Measurements from ENCODE around the gene TMEM30B. TPM values are rescaled to one million over a fixed set of nuclear protein-coding genes. Genes with fewer than 3 reads are reported as not detected.

Gene TMEM30B
- total RNA-seq, 2 donors from 2014 or later = 57.1 to 98.5 TPM

- H3K4me1 ChIP-seq (replicated peaks) = no peaks in the 10 kb centered on the region
- H3K36me3 ChIP-seq = no peaks in the 10 kb centered on the region
- H3K27me3 ChIP-seq (replicated peaks; ENCODE audit: insufficient read depth) = no peaks in the 10 kb centered on the region
- H3K27ac ChIP-seq = no peak overlapping the region
- no peaks in the 10 kb centered on the region for H3K9me3 ChIP-seq
- 24% methylated on average over 1 of the region's 1 CpG for WGBS
- intact Hi-C loops (cut with DNase I) = no loop called here
- H3K4me3 ChIP-seq = no peak overlapping the region
- DNase-seq (ENCODE audit: low spot score) = no peak
- TF ChIP-seq POLR2AphosphoS5 (IDR thresholded peaks at IDR 0.05) = no peak
- no peak for TF ChIP-seq CTCF (IDR thresholded peaks at IDR 0.05)
- TF ChIP-seq POLR2A (IDR thresholded peaks at IDR 0.05) = no peak
These were observed 3.9 kb downstream of the TMEM30B start for GRCh38 chr14:61277232-61277631.

GRCh38 chr14:61271552-61271951 lies 9.6 kb downstream of the TMEM30B start:
- intact Hi-C loops (cut with DNase I) = no loop called here

GRCh38 chr14:61270714-61271113 lies 10.4 kb downstream of the TMEM30B start:
- H3K27me3 ChIP-seq (replicated peaks; ENCODE audit: insufficient read depth) = no peaks in the 10 kb centered on the region
- no peak for DNase-seq (ENCODE audit: low spot score)
- no peak overlapping the region for H3K4me3 ChIP-seq
- no peaks in the 10 kb centered on the region for H3K4me1 ChIP-seq (replicated peaks)
- no peaks in the 10 kb centered on the region for H3K36me3 ChIP-seq
- no peak for TF ChIP-seq POLR2AphosphoS5 (IDR thresholded peaks at IDR 0.05)
- no peak for TF ChIP-seq CTCF (IDR thresholded peaks at IDR 0.05)
- no peak for TF ChIP-seq POLR2A (IDR thresholded peaks at IDR 0.05)
- intact Hi-C loops (cut with DNase I) = no loop called here
- no peaks in the 10 kb centered on the region for H3K9me3 ChIP-seq
- no peak overlapping the region for H3K27ac ChIP-seq
- whole genome bisulfite sequencing = 62% methylated on average over 4 of the region's 4 CpGs

More at GRCh38 chr14:61271552-61271951, 9.6 kb downstream of the TMEM30B start:
- H3K27ac ChIP-seq = no peak overlapping the region
- 97% methylated on average over 2 of the region's 2 CpGs for WGBS
- TF ChIP-seq POLR2AphosphoS5 (IDR thresholded peaks at IDR 0.05) = no peak
- no peak for TF ChIP-seq CTCF (IDR thresholded peaks at IDR 0.05)
- no peak for TF ChIP-seq POLR2A (IDR thresholded peaks at IDR 0.05)
- H3K4me1 ChIP-seq (replicated peaks) = no peaks in the 10 kb centered on the region
- no peaks in the 10 kb centered on the region for H3K27me3 ChIP-seq (replicated peaks; ENCODE audit: insufficient read depth)
- no peaks in the 10 kb centered on the region for H3K36me3 ChIP-seq
- DNase-seq (ENCODE audit: low spot score) = no peak
- no peaks in the 10 kb centered on the region for H3K9me3 ChIP-seq
- no peak overlapping the region for H3K4me3 ChIP-seq

GRCh38 chr14:61269321-61270083 lies 11.6 kb downstream of the TMEM30B start:
- peak; percentile 82 for DNase-seq (ENCODE audit: low spot score)
- no peaks in the 10 kb centered on the region for H3K9me3 ChIP-seq
- TF ChIP-seq CTCF (IDR thresholded peaks at IDR 0.05) = peak; percentile 61 to 83 (median 77)
- TF ChIP-seq POLR2AphosphoS5 (IDR thresholded peaks at IDR 0.05) = peak; percentile 68
- TF ChIP-seq POLR2A (IDR thresholded peaks at IDR 0.05) = no peak
- peak overlapping the region; percentile 22 to 23 for H3K4me3 ChIP-seq
- 7% methylated on average over 21 of the region's 21 CpGs for WGBS
- H3K36me3 ChIP-seq = no peaks in the 10 kb centered on the region
- no peaks in the 10 kb centered on the region for H3K4me1 ChIP-seq (replicated peaks)
- no peaks in the 10 kb centered on the region for H3K27me3 ChIP-seq (replicated peaks; ENCODE audit: insufficient read depth)
- H3K27ac ChIP-seq = peak overlapping the region in 1 of 2 donors; percentile 53
- intact Hi-C loops (cut with DNase I) = no loop called here

- Histone ChIP-seq H3K4me1 (replicated peaks) (no peaks in the 10 kb centered on the region), H3K27ac (no peak overlapping the region), H3K4me3 (no peak overlapping the region), H3K9me3 (no peaks in the 10 kb centered on the region), H3K27me3 (replicated peaks; ENCODE audit: insufficient read depth) (no peaks in the 10 kb centered on the region), H3K36me3 (no peaks in the 10 kb centered on the region)
- intact Hi-C loops (cut with DNase I) = no loop called here
- TF ChIP-seq POLR2A (IDR thresholded peaks at IDR 0.05) (no peak), CTCF (IDR thresholded peaks at IDR 0.05) (no peak), POLR2AphosphoS5 (IDR thresholded peaks at IDR 0.05) (no peak)
- no peak for DNase-seq (ENCODE audit: low spot score)
- 70% methylated on average over 1 of the region's 1 CpG for WGBS
These were observed 12.3 kb downstream of the TMEM30B start for GRCh38 chr14:61268812-61269211.

Data from prostate gland (tissue), 2 donors.